Tibial nerve (tissue), 3 donors: ENCODE data around the gene FER1L5.

Experiments used
- CTCF ChIP-seq, 5 experiments: fragments of 200-600 bp in 3 of 5; fragments of 450-650 bp in 2 of 5; sonication (generic) in 3 of 5; IDR thresholded peaks; one replicate each; pipeline ENCODE4 v1.5.1; 2016 to 2019; ENCODE audit warnings: antibody characterized with exemption in 5 of 5, mild to moderate bottlenecking in 3 of 5, moderate library complexity in 2 of 5
- POLR2A ChIP-seq, 2 donors: fragments of 450-650 bp; IDR thresholded peaks; one replicate each; pipeline ENCODE4 v1.6.1; 2017; ENCODE audit warnings: antibody characterized with exemption in 2 of 2, mild to moderate bottlenecking in 2 of 2, moderate library complexity in 2 of 2

- TF ChIP-seq CTCF (IDR thresholded peaks at IDR 0.05) (no peak), POLR2A (IDR thresholded peaks at IDR 0.05) (no peak)
These were observed 111.2 kb downstream of the FER1L5 start for GRCh38 chr2:96753661-96754282.
